RWPE2 (cell line): Measurements from ENCODE around the gene ULK2.

Source experiments
- ATAC-seq: fragments of 200-7000 bp; cut with Tn5 transposase; 3 replicates; pipeline ENCODE4 v1.9.1; 2021; ENCODE audit warnings: low read depth
- DNase-seq: peaks from one replicate; pipeline ENCODE4 v3.0.0-alpha.2; 2020; ENCODE audit warnings: low spot score
- H3K27ac ChIP-seq: fragments of 450-650 bp; 2 replicates; pipeline ENCODE4 v1.5.1; 2017; ENCODE audit warnings: mild to moderate bottlenecking; ENCODE audit not compliant: poor library complexity, severe bottlenecking
- H3K27me3 ChIP-seq: fragments of 250-450 bp; sonication (Bioruptor Pico); 2 replicates; pipeline ENCODE4 v1.5.1; 2021; ENCODE audit warnings: mild to moderate bottlenecking, moderate library complexity; ENCODE audit not compliant: insufficient read depth, poor library complexity, severe bottlenecking
- H3K36me3 ChIP-seq: fragments of 250-450 bp; sonication (Bioruptor Pico); 2 replicates; pipeline ENCODE4 v1.5.1; 2020; ENCODE audit warnings: low read depth, mild to moderate bottlenecking, moderate library complexity
- H3K4me1 ChIP-seq: fragments of 250-450 bp; sonication (Bioruptor Pico); 2 replicates; pipeline ENCODE4 v1.5.1; 2021; ENCODE audit warnings: mild to moderate bottlenecking, moderate library complexity; ENCODE audit not compliant: insufficient read depth, poor library complexity, severe bottlenecking
- H3K4me3 ChIP-seq: fragments of 250-450 bp; sonication (Bioruptor Pico); 2 replicates; pipeline ENCODE4 v1.5.1; 2021; ENCODE audit warnings: mild to moderate bottlenecking, moderate library complexity; ENCODE audit not compliant: severe bottlenecking
- H3K9me3 ChIP-seq: fragments of 250-450 bp; sonication (Bioruptor Pico); 2 replicates; pipeline ENCODE4 v1.5.1; 2021; ENCODE audit warnings: mild to moderate bottlenecking, moderate library complexity; ENCODE audit not compliant: severe bottlenecking
- TF ChIP-seq, protein P1 (sequence below): fragments of 450-650 bp; IDR thresholded peaks from one replicate; pipeline ENCODE4 v1.5.1; 2017; ENCODE audit warnings: mild to moderate bottlenecking, moderate library complexity; ENCODE audit not compliant: poor library complexity, severe bottlenecking

The ULK2 gene

DNA sequence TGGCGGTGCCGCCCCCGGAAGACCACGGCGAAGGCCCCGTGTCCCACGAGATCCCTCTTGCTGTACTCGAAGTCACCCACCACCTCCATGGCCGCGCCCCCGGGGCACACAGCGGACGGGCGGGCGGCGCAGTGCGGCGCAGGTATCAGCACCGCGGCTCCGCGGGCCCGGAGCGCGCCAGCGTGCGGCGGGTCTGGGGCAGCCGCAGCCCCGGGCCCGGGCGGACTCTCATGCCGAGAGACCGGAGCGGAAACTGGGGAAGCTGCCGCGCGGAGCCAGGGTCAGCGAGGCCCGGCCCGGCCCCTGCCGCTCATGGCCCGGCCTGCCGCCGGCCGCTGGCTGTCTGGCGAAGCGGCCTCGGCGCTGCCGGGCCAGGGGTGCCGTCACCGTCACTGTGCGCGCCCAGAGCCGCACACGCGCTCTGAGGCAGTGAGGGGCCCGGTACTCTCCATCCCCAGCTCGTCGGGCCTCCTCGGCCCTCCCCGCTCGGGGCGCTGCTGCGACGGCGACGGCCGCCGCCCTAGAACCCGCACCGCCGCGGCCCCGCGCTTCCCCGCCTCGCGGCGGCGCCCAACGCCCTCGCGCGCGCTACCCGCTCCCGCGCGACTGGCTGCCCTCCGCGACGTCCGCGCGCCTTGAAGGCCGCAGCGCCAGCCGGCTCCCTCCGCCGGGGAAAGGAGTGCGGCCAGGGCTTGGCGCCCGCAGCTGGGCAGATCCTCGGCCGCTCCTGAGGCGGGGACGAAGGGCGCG is at the start of gene ULK2:
ULK2 (minus strand) TSS at position 608 of the 750 bp plus-strand sequence; CDS start at position 89, 519 bp downstream.
- H3K36me3 ChIP-seq, result peaks cover 10% of the 10 kb centered on the region
- H3K27ac ChIP-seq, result peak within 1 kb of the TSS; percentile 18
- H3K27me3 ChIP-seq, result no peaks in the 10 kb centered on the region
- H3K4me3 ChIP-seq, result peak within 1 kb of the TSS; percentile 60
- no peaks in the 10 kb centered on the region for H3K9me3 ChIP-seq
- TF ChIP-seq, protein P1, sequence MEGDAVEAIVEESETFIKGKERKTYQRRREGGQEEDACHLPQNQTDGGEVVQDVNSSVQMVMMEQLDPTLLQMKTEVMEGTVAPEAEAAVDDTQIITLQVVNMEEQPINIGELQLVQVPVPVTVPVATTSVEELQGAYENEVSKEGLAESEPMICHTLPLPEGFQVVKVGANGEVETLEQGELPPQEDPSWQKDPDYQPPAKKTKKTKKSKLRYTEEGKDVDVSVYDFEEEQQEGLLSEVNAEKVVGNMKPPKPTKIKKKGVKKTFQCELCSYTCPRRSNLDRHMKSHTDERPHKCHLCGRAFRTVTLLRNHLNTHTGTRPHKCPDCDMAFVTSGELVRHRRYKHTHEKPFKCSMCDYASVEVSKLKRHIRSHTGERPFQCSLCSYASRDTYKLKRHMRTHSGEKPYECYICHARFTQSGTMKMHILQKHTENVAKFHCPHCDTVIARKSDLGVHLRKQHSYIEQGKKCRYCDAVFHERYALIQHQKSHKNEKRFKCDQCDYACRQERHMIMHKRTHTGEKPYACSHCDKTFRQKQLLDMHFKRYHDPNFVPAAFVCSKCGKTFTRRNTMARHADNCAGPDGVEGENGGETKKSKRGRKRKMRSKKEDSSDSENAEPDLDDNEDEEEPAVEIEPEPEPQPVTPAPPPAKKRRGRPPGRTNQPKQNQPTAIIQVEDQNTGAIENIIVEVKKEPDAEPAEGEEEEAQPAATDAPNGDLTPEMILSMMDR, result peak; percentile 37
- H3K4me1 ChIP-seq, result peaks cover 6% of the 10 kb centered on the region
- no peak for DNase-seq
- ATAC-seq, result peak; percentile 65

- DNase-seq (no peak), ATAC-seq (no peak)
- no peaks in the 10 kb centered on the region for H3K4me1 ChIP-seq
- no peaks in the 10 kb centered on the region for H3K9me3 ChIP-seq
- peaks cover 84% of the 10 kb centered on the region for H3K36me3 ChIP-seq
- H3K4me3 ChIP-seq, result no peak overlapping the region
- H3K27ac ChIP-seq, result no peak overlapping the region
- TF ChIP-seq, protein P1, result no peak
- no peaks in the 10 kb centered on the region for H3K27me3 ChIP-seq
Measured at GRCh38 chr17:19915245-19915978, 47.7 kb upstream of the ULK2 start.

- no peaks in the 10 kb centered on the region for H3K4me1 ChIP-seq
- DNase-seq, result no peak
- no peak for ATAC-seq
- no peaks in the 10 kb centered on the region for H3K27me3 ChIP-seq
- H3K36me3 ChIP-seq, result peaks cover 79% of the 10 kb centered on the region
- TF ChIP-seq, protein P1, result no peak
- H3K9me3 ChIP-seq, result no peaks in the 10 kb centered on the region
- no peak overlapping the region for H3K27ac ChIP-seq
- H3K4me3 ChIP-seq, result no peak overlapping the region
Measured at GRCh38 chr17:19911033-19911432, 43.3 kb upstream of the ULK2 start.

GRCh38 chr17:19909139-19909538 is 41.4 kb upstream of the ULK2 start:
- no peak overlapping the region for H3K4me3 ChIP-seq
- TF ChIP-seq, protein P1, result no peak
- DNase-seq (no peak), ATAC-seq (no peak)
- H3K27me3 ChIP-seq, result no peaks in the 10 kb centered on the region
- H3K36me3 ChIP-seq, result peaks cover 82% of the 10 kb centered on the region
- H3K4me1 ChIP-seq, result no peaks in the 10 kb centered on the region
- H3K9me3 ChIP-seq, result no peaks in the 10 kb centered on the region
- H3K27ac ChIP-seq, result no peak overlapping the region

DNA sequence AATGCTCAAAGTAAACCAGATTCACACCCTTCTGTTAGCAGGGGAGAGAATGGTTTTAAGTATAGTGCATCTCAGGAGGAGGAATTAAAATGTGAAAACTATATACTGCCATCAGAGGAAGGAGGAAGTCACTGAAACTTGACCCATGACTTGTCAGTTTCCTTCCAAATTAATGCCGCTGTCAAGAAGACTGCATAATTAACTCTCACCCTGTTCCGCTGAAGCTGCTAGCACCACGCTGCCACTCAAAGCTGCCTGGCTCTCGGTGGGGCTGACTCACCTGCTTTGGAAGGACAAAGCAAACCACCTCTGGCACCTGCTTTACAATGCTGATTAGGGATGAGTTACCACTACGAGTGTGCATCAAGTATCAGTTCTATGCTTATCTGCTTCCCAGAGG is 37.8 kb upstream of the ULK2 start:
- DNase-seq (no peak), ATAC-seq (no peak)
- Histone ChIP-seq H3K4me3 (no peak overlapping the region), H3K36me3 (peaks cover 62% of the 10 kb centered on the region), H3K27me3 (no peaks in the 10 kb centered on the region), H3K27ac (no peak overlapping the region), H3K9me3 (no peaks in the 10 kb centered on the region), H3K4me1 (no peaks in the 10 kb centered on the region)
- TF ChIP-seq, protein P1, result no peak
